Astrocyte of the hippocampus (primary cell): Measurements from ENCODE around the gene METTL3.
"Not testable (repeated sequence)": the region's sequence is repeated elsewhere in the genome, so short reads cannot be mapped to it uniquely, and the experiment has no call there.

Experiments
- DNase-seq: peaks from one replicate; pipeline ENCODE4 v3.0.0; 2011; ENCODE audit warnings: low read depth, low spot score

Gene METTL3

DNA sequence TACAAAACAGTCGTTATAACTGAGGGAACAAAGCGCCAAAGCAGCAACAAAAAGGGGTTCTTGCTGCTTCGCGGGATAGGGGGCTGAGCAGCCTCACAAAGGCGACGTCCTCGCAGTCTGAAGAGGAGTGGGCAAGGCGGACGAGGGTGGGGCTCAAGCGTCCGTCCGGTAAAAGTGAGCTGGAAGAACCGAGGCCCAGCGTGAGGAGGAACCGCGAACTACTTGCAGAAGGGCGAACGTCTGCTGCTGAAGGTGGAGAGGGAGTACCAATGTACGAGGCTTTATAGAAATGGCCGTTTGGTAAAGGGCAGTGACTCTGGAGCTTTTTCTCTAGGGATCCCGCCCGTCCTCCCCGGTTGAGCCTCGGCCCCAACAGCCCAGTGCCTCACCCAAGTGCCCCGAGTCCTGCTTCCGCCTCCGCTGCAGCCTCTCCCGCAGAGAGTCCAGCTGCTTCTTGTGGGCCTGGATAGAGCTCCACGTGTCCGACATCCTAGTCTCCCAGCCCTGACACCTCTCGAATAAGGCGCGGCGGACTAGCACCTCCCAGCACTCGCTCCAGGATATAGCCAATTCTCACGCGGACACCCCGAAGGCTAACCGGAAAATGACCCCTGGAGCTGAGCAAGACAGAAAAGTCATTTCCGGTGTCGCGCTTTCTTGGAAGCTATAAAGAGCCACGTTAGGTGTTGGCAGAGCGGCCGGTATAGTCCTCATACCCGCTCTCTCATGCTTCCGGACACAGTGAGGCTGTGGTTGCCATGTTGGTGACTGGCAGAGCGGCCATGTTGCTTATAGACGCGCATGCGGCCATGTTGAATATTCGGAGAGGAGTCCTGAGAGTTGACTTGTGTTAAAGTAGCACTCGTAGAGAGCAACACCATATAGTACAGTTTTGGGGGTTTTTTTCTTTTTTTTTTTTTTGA lies at the start of gene METTL3:
METTL3 (minus strand) TSS at position 606 of the 923 bp plus-strand sequence; CDS start at position 489, 117 bp downstream.
- DNase-seq, result peak; percentile 99

GRCh38 chr14:21558703-21559170 lies 47.6 kb upstream of the METTL3 start:
- DNase-seq, result no peak

GRCh38 chr14:21557084-21557901 lies 46.2 kb upstream of the METTL3 start:
- peak; percentile 93 for DNase-seq

- DNase-seq, result no peak
These were observed 45.4 kb upstream of the METTL3 start for GRCh38 chr14:21556378-21557083.

- no peak for DNase-seq
These were observed 42.1 kb upstream of the METTL3 start for GRCh38 chr14:21553266-21553665.

DNA sequence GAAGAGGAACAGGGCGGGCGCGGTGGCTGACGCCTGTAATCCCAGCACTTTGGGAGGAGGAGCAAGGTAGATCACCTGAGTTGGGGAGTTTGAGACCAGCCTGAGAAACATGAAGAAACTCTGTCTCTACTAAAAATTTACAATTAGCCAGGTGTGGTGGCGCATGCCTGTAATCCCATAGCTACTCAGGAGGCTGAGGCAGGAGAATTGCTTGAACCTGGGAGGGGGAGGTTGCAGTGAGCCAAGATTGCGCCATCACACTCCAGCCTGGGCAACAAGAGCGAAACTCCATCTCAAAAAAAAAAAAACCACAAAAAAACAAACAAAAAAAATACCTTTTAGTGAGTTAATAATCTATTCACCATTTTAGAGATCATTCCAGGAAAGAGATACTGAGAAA lies 33.4 kb upstream of the METTL3 start:
- not testable (repeated sequence) for DNase-seq

DNA sequence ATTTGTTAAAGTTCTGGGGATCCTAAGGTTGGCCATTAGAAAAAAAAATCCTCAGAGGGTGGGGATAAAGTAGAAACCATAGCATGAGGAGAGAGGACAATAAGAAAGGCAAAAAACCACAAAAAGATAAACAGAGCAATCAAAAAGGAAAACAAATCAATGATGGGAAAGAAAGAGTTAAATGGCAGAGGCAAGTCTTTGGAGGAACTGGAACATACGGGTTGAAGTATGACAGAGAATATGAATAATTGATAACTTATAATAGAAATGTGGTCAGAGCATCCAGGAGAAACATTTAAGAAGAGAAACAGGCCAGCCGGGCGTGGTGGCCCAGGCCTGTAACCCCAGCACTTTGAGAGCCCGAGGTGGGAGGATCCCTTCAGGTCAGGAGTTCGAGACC lies 32.8 kb upstream of the METTL3 start:
- DNase-seq, result no peak

GRCh38 chr14:21543521-21543960 lies 32.4 kb upstream of the METTL3 start:
- no peak for DNase-seq

DNA sequence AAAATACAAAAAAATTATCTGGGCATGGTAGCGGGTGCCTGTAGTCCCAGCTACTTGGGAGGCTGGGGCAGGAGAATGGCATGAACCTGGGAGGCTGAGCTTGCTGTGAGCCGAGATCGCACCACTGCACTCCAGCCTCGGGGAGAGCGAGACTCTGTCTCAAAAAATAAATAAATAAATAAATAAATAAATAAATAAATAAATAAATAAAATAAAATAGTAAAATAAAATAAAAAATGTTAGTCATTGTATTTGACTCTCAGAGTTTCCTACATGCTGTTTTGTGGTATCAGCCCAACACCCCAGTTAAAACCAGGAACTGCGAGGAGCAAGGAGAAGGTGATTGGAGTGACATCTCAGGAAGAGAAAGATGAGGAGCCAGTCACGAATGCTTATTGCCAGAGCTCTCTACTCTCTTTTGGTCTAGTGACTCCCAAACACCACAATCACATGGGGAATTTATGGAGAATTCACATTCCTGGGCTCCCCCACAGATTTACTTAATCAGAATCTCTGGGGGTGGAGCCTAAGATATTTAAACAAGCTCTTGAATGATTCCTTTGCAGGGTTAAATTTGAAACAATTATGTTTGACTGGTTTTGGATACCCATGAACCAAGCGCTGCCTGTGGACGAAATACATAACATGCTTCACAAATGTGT lies 30.4 kb upstream of the METTL3 start:
- no peak for DNase-seq

DNA sequence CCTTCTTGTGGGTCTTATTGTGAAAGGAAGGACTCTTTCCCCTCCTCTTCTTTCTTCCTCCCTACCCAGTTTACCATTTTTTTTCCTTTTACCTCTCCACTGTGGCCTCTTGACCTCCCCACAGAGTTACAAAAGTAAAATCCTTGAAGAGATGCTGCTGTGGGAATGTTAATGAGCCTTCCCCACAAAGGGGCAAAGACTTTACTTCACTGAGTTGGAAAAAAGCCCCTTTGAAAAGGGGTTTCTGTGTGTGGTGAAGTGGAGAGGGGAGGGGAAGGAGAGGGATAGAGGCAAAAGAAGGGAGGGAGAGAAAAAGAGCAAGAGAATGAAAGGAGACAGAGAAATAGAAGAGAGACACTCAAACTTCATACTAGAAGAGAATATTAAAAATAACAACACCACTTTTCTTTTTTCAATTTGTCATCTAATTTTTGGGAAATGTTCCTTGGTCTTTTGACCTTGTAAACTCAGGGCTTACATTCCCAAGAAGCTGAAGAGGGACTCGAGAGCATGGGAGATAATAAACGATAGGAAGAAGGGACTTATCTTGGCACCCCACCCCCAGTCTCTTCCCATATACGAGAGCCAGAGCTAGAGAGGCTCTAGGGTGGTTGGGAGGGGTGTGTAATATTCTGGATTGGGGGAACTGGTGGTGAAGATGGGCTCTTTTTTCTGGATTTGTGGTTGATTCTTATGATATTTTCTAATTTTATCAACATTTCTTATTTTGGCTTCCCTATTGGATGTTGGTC lies 28.2 kb upstream of the METTL3 start:
- DNase-seq, result no peak

- no peak for DNase-seq
These were observed 25.9 kb upstream of the METTL3 start for GRCh38 chr14:21537090-21537424.

GRCh38 chr14:21536418-21537089 lies 25.4 kb upstream of the METTL3 start:
- peak; percentile 24 for DNase-seq

DNA sequence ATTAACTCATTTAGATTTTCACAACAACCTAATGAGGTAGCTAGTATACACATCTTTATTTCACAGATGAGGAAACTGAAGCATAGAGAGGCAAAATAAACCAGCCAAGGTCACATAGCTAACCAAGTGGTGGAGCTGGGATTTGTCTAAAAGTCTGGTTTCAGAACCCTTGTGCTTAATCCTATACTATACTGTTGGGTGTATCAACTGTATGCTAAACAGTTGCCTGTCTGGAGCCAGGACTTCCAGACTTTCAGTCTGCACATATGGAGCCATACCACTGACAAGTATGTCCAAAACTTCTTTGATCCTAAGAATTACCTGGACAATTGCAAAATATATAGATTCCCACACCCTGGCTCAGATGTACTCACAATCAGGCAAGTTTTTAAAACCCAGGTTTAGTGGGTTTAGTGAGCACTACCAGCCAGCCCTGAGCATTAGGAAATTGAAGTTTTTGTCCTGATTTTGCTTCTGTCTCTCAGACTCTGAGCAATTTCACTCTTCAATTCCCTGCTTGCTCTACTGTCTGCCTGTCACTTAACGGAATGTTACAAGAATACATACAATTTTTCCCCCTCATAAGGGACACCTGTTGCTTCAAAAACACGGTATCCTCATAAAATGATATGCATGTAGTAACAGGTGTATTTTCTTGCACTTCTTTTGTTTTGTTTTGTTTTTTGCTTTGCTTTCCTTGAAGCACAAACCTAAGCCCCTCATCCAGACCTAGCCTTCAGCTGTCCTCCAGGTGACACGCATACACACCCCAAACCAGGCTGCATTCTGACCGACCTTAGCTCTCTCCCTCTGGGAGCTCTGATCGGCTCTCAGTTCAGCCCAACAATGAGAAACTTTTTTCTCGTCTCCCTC lies 24.6 kb upstream of the METTL3 start:
- DNase-seq, result no peak

DNA sequence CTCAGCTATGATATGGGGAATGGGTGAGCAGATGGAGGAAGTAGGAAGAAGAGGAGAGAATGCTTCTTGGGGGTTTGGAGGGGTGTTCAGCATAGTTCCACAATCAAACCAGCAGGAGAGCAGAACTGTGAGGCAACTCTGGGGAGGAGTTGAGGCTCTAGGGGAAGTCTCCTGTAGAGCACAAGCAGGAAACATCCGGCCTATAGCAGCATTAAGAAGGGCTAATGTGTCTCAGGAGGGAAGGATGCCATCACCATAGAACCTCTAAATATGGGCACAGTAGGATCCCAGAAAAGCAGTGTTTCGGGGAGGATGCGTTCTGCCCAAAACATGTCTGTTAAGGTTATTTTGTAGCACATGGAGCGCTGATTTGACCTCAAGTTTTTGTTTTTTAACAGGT lies 23.4 kb upstream of the METTL3 start:
- no peak for DNase-seq

GRCh38 chr14:21533294-21533693 lies 22.2 kb upstream of the METTL3 start:
- no peak for DNase-seq

DNA sequence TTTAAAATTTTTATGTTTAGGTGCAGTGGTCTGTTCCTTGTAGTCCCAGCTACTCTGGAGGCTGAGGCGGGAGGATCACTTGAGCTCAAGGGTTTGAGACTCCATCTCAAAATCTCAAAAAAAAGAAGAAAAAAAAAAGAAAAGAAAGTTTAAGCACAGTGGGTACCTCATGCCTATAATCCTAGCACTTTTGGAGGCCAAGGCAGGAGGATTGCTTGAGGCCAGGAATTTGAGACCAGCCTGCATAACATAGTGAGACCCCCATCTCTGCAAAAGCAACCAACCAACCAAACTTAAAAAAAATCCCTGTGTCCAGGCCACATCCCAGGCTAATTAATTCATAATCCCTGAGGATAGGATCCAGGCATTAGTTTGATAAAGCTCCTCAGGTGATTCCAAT lies 18.4 kb upstream of the METTL3 start:
- DNase-seq, result no peak

GRCh38 chr14:21528381-21529348 lies 17.5 kb upstream of the METTL3 start:
- DNase-seq, result no peak

DNA sequence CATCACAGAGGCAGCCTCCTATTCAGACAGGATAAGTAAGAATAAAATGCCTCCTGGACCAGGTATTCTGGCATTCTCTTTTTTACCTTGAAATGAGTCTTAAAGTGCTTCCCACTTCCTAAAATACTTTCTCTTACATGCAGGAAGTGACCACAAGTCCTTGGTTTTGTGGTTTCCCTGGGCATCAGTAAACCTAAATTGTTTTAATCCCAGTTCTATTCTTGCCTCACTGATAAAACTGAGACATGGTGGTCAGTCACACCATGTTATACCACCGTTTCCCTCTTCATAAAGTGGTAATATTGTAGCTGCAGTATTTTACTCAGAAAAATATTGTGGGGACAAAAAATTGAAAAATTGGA lies 16.2 kb upstream of the METTL3 start:
- DNase-seq, result no peak
